HepG2 (cell line): ENCODE measurements around the gene TAF6L. TPM values are rescaled to one million over a fixed set of nuclear protein-coding genes. Genes with fewer than 3 reads are reported as not detected.

Source experiments
- AFF4 ChIP-seq: sonication (generic); formaldehyde crosslinking; IDR thresholded peaks from 2 replicates; pipeline ENCODE4 v1.4.0; 2020; ENCODE audit warnings: missing genetic modification reagents
- HOXA9 ChIP-seq: sonication (generic); formaldehyde crosslinking; IDR thresholded peaks from 2 replicates; pipeline ENCODE4 v1.8.1; 2022; ENCODE audit warnings: missing genetic modification reagents, mild to moderate bottlenecking, moderate library complexity, borderline replicate concordance
- IRX3 ChIP-seq: sonication (generic); formaldehyde crosslinking; IDR thresholded peaks from 2 replicates; pipeline ENCODE4 v1.8.1; 2023; ENCODE audit warnings: mild to moderate bottlenecking, low read depth, missing genetic modification reagents, borderline replicate concordance
- MXI1 ChIP-seq: IDR thresholded peaks from 3 replicates; pipeline ENCODE4 v1.6.1; 2012; ENCODE audit warnings: low read depth, low read length, inconsistent platforms, borderline replicate concordance
- NR1H2 ChIP-seq: sonication (generic); formaldehyde crosslinking; IDR thresholded peaks from 2 replicates; pipeline ENCODE4 v1.8.1; 2022; ENCODE audit warnings: low read depth, missing genetic modification reagents, borderline replicate concordance
- PPARG ChIP-seq: conservative IDR thresholded peaks from 2 replicates; pipeline ENCODE4 v1.6.1; 2016; ENCODE audit warnings: missing biosample characterization, missing genetic modification reagents
- SCMH1 ChIP-seq: sonication (generic); formaldehyde crosslinking; IDR thresholded peaks from 2 replicates; pipeline ENCODE4 v1.9.0; 2021; ENCODE audit warnings: missing genetic modification reagents, mild to moderate bottlenecking, borderline replicate concordance
- SKI ChIP-seq: fragments of 450-650 bp; IDR thresholded peaks from one replicate; pipeline ENCODE4 v1.6.1; 2018; ENCODE audit warnings: mild to moderate bottlenecking; ENCODE audit not compliant: partially characterized antibody
- TCF7 ChIP-seq: sonication (generic); IDR thresholded peaks from 2 replicates; pipeline ENCODE4 v1.6.1; 2016; ENCODE audit warnings: antibody characterized with exemption, low read depth
- THAP9 ChIP-seq: sonication (generic); formaldehyde crosslinking; IDR thresholded peaks from 2 replicates; pipeline ENCODE4; 2020; ENCODE audit warnings: missing genetic modification reagents, mild to moderate bottlenecking, borderline replicate concordance
- TSC22D2 ChIP-seq: sonication (generic); formaldehyde crosslinking; IDR thresholded peaks from 2 replicates; pipeline ENCODE4 v1.5.1; 2020; ENCODE audit warnings: missing genetic modification reagents, mild to moderate bottlenecking, borderline replicate concordance
- ZMAT5 ChIP-seq: sonication (generic); formaldehyde crosslinking; IDR thresholded peaks from 2 replicates; pipeline ENCODE4 v1.5.0; 2020; ENCODE audit warnings: mild to moderate bottlenecking, low read depth, missing genetic modification reagents, borderline replicate concordance
- ZNF207 ChIP-seq: fragments of 450-650 bp; IDR thresholded peaks from 2 replicates; pipeline ENCODE4 v1.6.1; 2016; ENCODE audit warnings: antibody characterized with exemption, borderline replicate concordance
- ZNF3 ChIP-seq: IDR thresholded peaks from 2 replicates; pipeline ENCODE4 v1.7.0; 2017; ENCODE audit warnings: inconsistent platforms
- ZNF337 ChIP-seq: sonication (generic); formaldehyde crosslinking; IDR thresholded peaks from 2 replicates; pipeline ENCODE4 v1.5.1; 2020; ENCODE audit warnings: missing genetic modification reagents, low read depth, mild to moderate bottlenecking, borderline replicate concordance
- ZNF576 ChIP-seq: sonication (generic); formaldehyde crosslinking; IDR thresholded peaks from 2 replicates; pipeline ENCODE4 v1.4.0; 2020; ENCODE audit warnings: mild to moderate bottlenecking, missing genetic modification reagents
- ZNF766 ChIP-seq: sonication (generic); formaldehyde crosslinking; IDR thresholded peaks from 2 replicates; pipeline ENCODE4 v1.5.0; 2020; ENCODE audit warnings: missing genetic modification reagents, borderline replicate concordance
- ZNF800 ChIP-seq: sonication (generic); formaldehyde crosslinking; IDR thresholded peaks from 2 replicates; pipeline ENCODE4 v1.4.0; 2020; ENCODE audit warnings: missing genetic modification reagents
- ZNF83 ChIP-seq: sonication (generic); formaldehyde crosslinking; IDR thresholded peaks from 2 replicates; pipeline ENCODE4 v1.4.0; 2020; ENCODE audit warnings: missing genetic modification reagents, mild to moderate bottlenecking, borderline replicate concordance
- polyA plus RNA-seq, 8 experiments: library from polyadenylated mRNA; depleted of rRNA in 3 of 8; stranded (reverse) in 7 of 8; unstranded in 1 of 8; fragments of >200 nt; fragmentation: Illumina TruSeq in 4 of 8; extraction: Trizol in 4 of 8; gene quantifications; 2 replicates each; pipeline versions ENCODE4 v1.2.1 to v1.2.3, GENCODE V29; 2011 to 2016; ENCODE audit warnings: low read depth in 4 of 8, missing spikeins in 1 of 8, mixed read lengths in 1 of 8; ENCODE audit not compliant: insufficient read depth in 1 of 8
- total RNA-seq, 5 experiments: library from RNA; depleted of rRNA; stranded (reverse); fragments of >200 nt; fragmentation: Illumina TruSeq; extraction: Trizol; gene quantifications; 2 replicates each; pipeline ENCODE4 v1.2.3, GENCODE V29; 2016; ENCODE audit warnings: low read depth in 1 of 5

Gene TAF6L
- total and polyA plus RNA-seq, 2 of the 13 experiments (the other 11 are each of a cell fraction or from before 2014, with no cell fraction given): 12.6 to 19.4 TPM

- TF ChIP-seq AFF4 (no peak), TCF7 (no peak), IRX3 (CRISPR knock-in tag) (peak; percentile 92; the same call in 1 of the 2 replicates), NR1H2 (CRISPR knock-in tag) (no peak), ZNF83 (CRISPR knock-in tag) (peak; percentile 40; the same call in 1 of the 2 replicates), ZNF3 (CRISPR knock-in tag) (no peak), ZNF337 (CRISPR knock-in tag) (peak; percentile 87; the same call in 1 of the 2 replicates), MXI1 (peak; percentile 86; the same call in 1 of the 3 replicates), SCMH1 (CRISPR knock-in tag) (no peak), ZNF207 (no peak), ZNF800 (CRISPR knock-in tag) (peak; percentile 83), TSC22D2 (CRISPR knock-in tag) (peak; percentile 84; the same call in 1 of the 2 replicates), ZMAT5 (CRISPR knock-in tag) (no peak), SKI (no peak), THAP9 (CRISPR knock-in tag) (peak; percentile 90), ZNF576 (CRISPR knock-in tag) (peak; percentile 27; the same call in 1 of the 2 replicates), ZNF766 (CRISPR knock-in tag) (peak; percentile 72; the same call in 1 of the 2 replicates), PPARG (CRISPR knock-in tag) (peak; percentile 21; the same call in 1 of the 2 replicates), HOXA9 (0 out of 2 replicates have a peak, but pooled peaks have one; percentile 18)
Observed at GRCh38 chr11:62787005-62787759, 16.0 kb downstream of the TAF6L start, which contains the start of gene TMEM179B (continued).
